ENCODE results near the gene DOLK. TPM values are rescaled to one million over a fixed set of nuclear protein-coding genes. Genes with fewer than 3 reads are reported as not detected.

DOLK gene
- total RNA-seq, 4 donors from 2014 or later = 9.4 to 13.1 (median 12.3) TPM

- Histone ChIP-seq H3K36me3 (peaks cover 0 to 28% (median 0%) of the 10 kb centered on the region in 3 donors), H3K4me3 (no peak overlapping the region), H3K27me3 (no peaks in the 10 kb centered on the region), H3K27ac (peak overlapping the region; percentile 65 to 98 (median 78)), H3K4me1 (peaks cover 3 to 93% (median 59%) of the 10 kb centered on the region in 4 donors), H3K9me3 (no peaks in the 10 kb centered on the region)
- DNase-seq (ENCODE audit: low spot score in 2 of 2) = peak; percentile 71 to 86
- TF ChIP-seq POLR2A (IDR thresholded peaks at IDR 0.05) = peak in 1 of 2 donors; percentile 41
- TF ChIP-seq CTCF (IDR thresholded peaks at IDR 0.05) = no peak
- peak; percentile 63 to 67 for TF ChIP-seq EP300 (IDR thresholded peaks at IDR 0.05)
- WGBS, 2 donors = 52 to 59% methylated on average over 26 of the region's 26 CpGs
These were observed 30.1 kb downstream of the DOLK start for GRCh38 chr9:128917151-128917849.

- H3K9me3 ChIP-seq = no peaks in the 10 kb centered on the region
- WGBS, 2 donors = 76 to 80% methylated on average over 11 of the region's 11 CpGs
- H3K36me3 ChIP-seq = peaks cover 0 to 28% (median 0%) of the 10 kb centered on the region in 3 donors
- H3K27me3 ChIP-seq = no peaks in the 10 kb centered on the region
- peaks cover 3 to 95% (median 63%) of the 10 kb centered on the region in 4 donors for H3K4me1 ChIP-seq
- peak overlapping the region; percentile 65 to 98 (median 78) for H3K27ac ChIP-seq
- H3K4me3 ChIP-seq = peak overlapping the region in 1 of 4 donors; percentile 0
- TF ChIP-seq CTCF (IDR thresholded peaks at IDR 0.05) (no peak), EP300 (IDR thresholded peaks at IDR 0.05) (no peak), POLR2A (IDR thresholded peaks at IDR 0.05) (no peak)
- no peak for DNase-seq (ENCODE audit: low spot score in 2 of 2)
These were observed 30.7 kb downstream of the DOLK start for GRCh38 chr9:128916745-128917144.

DNA sequence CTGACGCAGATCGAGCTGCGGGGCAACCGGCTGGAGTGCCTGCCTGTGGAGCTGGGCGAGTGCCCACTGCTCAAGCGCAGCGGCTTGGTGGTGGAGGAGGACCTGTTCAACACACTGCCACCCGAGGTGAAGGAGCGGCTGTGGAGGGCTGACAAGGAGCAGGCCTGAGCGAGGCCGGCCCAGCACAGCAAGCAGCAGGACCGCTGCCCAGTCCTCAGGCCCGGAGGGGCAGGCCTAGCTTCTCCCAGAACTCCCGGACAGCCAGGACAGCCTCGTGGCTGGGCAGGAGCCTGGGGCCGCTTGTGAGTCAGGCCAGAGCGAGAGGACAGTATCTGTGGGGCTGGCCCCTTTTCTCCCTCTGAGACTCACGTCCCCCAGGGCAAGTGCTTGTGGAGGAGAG lies 31.2 kb downstream of the DOLK start:
- H3K9me3 ChIP-seq = no peaks in the 10 kb centered on the region
- peaks cover 3 to 95% (median 63%) of the 10 kb centered on the region in 4 donors for H3K4me1 ChIP-seq
- no peak for TF ChIP-seq EP300 (IDR thresholded peaks at IDR 0.05)
- no peak for TF ChIP-seq CTCF (IDR thresholded peaks at IDR 0.05)
- no peak for TF ChIP-seq POLR2A (IDR thresholded peaks at IDR 0.05)
- WGBS, 2 donors = 73 to 80% methylated on average over 14 to 17 of the region's 18 CpGs
- H3K27me3 ChIP-seq = no peaks in the 10 kb centered on the region
- DNase-seq (ENCODE audit: low spot score in 2 of 2) = no peak
- peak overlapping the region; percentile 65 to 98 (median 78) for H3K27ac ChIP-seq
- H3K36me3 ChIP-seq = peaks cover 0 to 28% (median 0%) of the 10 kb centered on the region in 3 donors
- peak overlapping the region in 1 of 4 donors; percentile 0 for H3K4me3 ChIP-seq

- H3K4me3 ChIP-seq = no peak overlapping the region
- no peak for DNase-seq (ENCODE audit: low spot score in 2 of 2)
- no peaks in the 10 kb centered on the region for H3K27me3 ChIP-seq
- peaks cover under 1 to 42% (median 2%) of the 10 kb centered on the region in 3 donors for H3K36me3 ChIP-seq
- H3K4me1 ChIP-seq = peaks cover 3 to 95% (median 49%) of the 10 kb centered on the region in 4 donors
- peak overlapping the region; percentile 78 to 98 (median 82) for H3K27ac ChIP-seq
- TF ChIP-seq POLR2A (IDR thresholded peaks at IDR 0.05) = no peak
- TF ChIP-seq CTCF (IDR thresholded peaks at IDR 0.05) = no peak
- no peak for TF ChIP-seq EP300 (IDR thresholded peaks at IDR 0.05)
- no peaks in the 10 kb centered on the region for H3K9me3 ChIP-seq
- WGBS, 2 donors = 75 to 81% methylated on average over 18 to 21 of the region's 23 CpGs
These were observed 33.2 kb downstream of the DOLK start for GRCh38 chr9:128913995-128914772.
